ENCODE data around the gene CALM1.

CALM1 gene

GRCh38 chr14:90457186-90457585 is 60.4 kb downstream of the CALM1 start:
- no peaks in the 10 kb centered on the region for H3K9me3 ChIP-seq (ENCODE audit: control insufficient read depth, low read length)
- no peaks in the 10 kb centered on the region for H3K36me3 ChIP-seq (ENCODE audit: control insufficient read depth, insufficient read depth, low read length, severe bottlenecking)
- H3K4me1 ChIP-seq (ENCODE audit: control insufficient read depth, insufficient read depth, low read length): no peaks in the 10 kb centered on the region

More at GRCh38 chr14:90457186-90457585, 60.4 kb downstream of the CALM1 start:
- H3K27me3 ChIP-seq (replicated peaks; ENCODE audit: control insufficient read depth, insufficient read depth, low read length): peaks cover 72% of the 10 kb centered on the region
- DNase-seq (ENCODE audit: low read depth): no peak
- no peak overlapping the region for H3K9ac ChIP-seq (ENCODE audit: low read length)
- H3K4me3 ChIP-seq (ENCODE audit: low read length): no peak overlapping the region

Data from adipocyte (in vitro differentiated cells).